GM21723 (cell line): ENCODE results near the gene MAP2K3.
A peak's percentile ranks its signal among the peaks of the same experiment; 100 is the strongest.

Experiments
- ATAC-seq: cut with Tn5 transposase; IDR thresholded peaks from one replicate; pipeline ENCODE4 v1.9.1; 2021; ENCODE audit warnings: mild to moderate bottlenecking, moderate library complexity; ENCODE audit not compliant: unreplicated experiment

MAP2K3 gene

DNA sequence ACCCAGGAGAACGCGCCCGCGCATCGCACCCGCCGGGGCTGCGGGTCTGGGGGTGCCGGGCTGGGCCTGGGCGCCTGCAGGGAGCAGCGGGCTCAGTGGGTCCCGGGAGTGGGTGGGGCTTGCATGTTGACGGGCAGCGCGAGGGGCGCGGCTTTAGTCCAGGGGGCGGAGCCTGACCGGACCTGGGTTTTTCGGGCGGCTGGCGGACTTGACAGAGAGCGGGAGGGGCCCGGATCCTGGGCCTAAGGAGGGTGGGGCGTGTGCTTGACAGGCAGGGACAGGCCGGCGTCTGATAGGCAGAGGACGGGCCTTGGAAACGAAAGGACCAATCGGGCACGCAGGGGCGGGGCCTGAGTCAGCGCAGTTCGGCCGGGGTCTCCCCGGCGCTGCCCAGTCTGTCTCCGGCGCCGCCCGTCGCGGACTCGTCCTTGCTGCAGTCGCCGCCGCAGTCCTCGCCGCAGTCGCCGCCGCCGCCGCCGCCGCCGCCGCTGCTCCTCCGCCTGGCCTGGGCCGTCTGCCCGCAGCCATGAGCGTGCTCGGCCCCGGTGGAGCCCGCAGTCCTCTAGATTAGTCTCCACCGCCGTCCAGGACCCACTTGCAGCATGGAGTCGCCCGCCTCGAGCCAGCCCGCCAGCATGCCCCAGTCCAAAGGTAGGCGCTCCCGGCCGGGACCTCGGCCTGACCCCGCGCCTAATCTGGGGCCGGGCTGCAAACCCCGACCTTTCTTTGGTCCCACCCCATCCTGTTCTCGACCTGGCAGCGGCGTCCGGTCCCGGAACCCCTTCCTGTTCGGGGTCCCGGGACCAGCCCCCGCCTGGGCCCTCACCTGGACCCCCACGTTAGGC is at the start of gene MAP2K3:
MAP2K3 (plus strand) TSS at position 393 of the 845 bp plus-strand sequence; CDS start at position 603, 210 bp downstream.
- ATAC-seq: peak; percentile 78

DNA sequence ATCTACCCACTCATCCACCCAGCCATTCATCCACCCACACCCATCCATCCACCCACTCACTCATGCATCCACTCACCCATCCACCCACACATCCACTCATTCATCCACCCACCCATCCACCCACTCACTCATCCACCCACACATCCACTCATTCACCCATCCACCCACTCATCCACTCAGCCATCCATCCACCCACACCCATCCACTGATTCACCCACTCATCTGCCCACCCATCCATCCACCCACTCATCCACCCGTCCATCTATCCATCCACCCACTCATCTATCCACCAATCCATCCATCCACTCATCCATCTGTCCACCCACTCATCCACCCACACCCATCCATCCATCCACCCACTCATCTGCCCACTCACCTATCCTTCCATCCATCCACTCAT is 48.6 kb upstream of the MAP2K3 start:
- no peak for ATAC-seq

DNA sequence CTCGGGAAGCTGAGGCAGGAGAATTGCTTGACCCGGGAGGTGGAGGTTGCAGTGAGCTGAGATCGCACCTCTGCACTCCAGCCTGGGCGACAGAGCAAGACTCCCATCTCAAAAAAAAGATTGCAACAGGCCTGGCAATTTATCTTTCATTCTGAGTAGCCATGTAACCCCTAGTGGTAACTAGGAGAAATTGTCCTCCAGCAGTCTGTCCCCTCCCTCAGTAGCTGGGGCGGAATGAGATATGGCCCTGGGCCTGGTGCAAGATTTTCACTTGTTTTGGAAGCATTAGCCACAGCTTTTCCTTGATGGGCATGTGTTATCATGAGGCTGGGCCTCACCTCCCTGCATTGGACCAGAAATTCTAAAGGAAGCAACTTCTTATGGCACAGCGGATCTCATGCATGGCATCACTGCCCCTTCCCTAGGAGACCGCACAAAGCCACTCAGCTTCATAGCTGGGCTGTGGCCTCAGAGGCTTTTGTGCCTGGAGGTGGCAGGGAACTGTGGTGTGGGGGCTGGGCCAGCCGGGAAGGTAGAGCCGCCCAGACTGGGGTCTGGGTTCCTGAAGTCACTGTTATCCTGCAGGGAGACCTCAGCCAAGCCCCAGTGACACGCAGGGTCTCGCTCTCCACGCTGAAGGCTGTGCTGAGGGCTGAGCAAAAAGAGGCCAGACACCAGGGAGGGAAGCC is 44.7 kb upstream of the MAP2K3 start:
- ATAC-seq: no peak

DNA sequence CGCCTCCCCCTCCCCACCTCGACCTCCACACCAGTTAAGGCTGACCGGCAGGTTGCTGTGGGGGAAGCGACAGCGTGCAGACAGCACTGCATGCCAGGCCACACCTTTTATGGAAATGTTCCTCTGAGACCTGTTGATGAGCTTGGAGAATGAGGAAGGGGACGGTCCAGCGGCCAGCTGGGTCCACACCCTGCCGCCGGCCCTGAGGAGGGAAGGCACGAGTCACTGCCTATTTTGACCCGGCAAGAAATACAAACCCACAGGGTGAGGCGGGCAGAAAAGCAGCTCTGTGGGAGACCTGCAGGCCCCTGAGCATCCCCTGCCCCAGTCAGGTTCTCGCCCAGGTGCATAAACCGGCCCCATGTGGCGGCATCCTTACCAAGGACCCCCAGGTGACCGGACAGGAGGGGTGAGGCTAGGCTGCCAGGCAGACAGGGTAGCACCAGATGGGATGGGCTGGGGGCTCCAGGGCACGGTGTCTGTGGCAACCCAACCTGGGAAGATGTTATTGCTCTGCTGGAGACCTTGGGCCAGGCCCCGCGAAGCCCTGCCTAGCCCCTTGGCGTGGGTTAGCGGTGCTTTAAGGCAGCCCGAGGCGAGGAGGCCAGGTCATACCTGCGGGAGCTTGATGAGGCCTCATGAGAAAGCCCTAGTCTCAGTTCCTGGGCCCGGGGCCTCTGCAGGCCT is 44.0 kb upstream of the MAP2K3 start:
- ATAC-seq: no peak

DNA sequence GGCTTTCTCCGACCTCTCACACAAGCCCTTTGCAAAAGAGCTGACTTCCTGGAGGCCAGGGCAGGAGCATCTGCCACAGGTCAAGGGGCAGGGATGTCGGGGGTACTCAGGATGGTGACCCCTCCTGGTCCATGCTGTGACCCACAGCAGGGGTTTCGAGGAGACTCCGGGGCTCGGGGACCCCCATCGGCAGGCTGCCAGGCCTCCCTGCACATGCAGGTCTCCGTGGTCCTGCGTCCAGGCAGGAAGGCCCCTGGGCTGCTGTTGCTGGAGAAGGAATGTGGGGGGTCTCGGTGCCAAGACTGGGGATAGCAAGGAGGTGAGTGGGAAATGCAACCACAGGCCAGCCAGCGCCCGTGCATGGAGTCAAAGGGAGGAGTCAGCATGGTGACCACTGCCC is 42.9 kb upstream of the MAP2K3 start:
- ATAC-seq: no peak

DNA sequence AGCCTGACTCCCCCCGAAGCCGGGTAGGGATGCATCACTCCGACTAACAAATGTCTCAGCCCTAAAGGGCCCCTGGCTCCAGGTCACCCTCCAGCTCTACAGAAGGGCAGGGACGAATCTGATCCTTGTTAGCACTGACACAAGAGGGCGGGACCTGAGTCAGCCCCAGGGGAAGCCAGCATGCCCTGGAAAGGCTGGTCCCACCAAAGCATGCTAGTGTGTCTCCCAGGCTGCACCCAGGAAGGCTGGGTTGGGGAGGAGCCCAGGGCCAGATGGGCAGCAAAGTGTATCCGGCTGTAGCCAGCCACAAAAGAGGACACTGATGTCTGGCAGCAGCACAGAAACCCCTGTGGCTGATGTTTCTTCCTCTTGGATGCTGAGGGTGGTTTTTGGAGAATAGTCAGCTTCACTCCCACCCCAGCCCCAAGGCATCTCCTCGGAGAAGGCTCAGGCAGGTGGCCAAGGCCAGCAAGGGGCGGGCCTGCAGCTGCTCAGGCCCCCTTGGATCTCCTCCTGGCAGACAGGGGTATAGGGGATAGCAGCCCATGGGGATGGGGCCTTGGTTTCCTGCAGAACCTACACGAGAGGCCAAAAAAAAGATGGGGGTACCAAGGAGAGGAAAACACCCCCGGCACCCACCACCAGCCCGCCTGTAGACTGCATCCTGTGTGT is 42.3 kb upstream of the MAP2K3 start:
- no peak for ATAC-seq

DNA sequence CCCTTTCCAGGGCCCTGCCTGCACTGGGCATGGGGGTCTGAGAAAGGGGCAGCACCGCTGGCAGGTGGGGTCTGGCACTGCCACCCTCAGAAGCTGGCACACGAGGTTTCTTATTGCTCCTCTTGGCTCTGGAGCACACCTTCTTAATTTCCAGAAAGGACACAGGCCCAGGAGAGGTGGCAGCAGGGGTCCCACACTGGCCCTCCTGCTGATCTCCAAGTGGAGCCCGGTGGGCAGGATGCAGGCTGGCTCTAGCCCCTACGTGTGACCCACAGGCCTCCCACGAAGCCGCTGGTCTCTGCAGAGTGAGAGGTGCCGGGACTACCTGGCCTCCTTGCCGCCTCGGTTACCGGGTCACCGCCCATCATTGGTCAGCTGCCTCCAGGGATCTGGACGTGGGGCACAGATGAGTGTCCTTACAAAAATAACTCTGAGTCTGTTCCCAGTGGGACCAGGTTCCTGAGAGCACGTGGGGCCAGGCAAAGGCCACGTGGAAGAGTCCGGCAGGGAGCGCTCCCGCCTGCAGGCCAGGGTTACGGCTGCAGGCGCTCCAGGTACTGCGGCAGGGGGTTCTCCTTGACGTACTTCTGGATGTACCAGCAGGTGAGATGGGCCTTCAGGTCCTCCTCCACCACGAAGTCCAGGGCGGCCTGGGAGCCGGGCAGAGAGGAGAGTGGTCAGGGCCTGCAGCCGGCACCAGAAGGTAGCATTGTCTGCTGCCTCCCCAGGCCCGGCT is 41.6 kb upstream of the MAP2K3 start:
- no peak for ATAC-seq

DNA sequence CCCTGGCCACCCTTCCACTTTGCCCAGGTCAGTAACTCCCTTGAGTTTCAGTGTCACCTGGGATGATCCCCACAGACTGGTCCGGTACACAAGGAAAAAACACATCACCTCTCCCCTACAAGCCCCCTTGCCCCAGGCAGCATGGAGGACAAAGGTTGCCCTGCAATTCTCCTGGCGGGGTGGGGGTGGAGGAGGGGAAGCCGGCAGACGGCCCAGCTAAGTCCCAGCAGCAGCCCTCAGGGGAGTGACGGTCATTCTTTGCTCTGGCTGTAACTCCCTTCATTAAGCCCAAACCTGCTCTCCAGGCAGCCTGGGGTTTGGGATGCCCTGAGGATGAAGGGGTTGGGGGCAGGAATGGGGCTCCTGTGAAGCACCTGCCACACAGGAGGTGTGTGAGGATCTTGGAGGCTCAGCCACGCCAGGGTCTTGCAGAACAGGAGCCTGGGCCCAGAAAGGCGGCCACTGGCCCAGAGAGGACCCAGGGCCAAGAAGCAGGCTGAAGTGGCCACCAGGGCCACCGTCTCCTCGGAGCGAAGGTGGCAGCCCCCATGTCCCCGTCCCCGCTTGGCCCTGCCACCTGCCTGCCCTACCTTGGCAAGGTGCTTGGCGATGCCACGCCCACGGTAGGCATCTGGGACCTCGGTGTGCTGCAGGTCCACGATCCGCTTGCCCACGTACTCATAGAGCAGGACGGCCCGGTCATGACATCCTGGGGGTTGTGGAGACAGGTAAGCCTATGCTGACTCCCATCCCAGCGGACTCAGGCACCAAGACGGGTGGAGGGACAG is 40.8 kb upstream of the MAP2K3 start:
- ATAC-seq: no peak

DNA sequence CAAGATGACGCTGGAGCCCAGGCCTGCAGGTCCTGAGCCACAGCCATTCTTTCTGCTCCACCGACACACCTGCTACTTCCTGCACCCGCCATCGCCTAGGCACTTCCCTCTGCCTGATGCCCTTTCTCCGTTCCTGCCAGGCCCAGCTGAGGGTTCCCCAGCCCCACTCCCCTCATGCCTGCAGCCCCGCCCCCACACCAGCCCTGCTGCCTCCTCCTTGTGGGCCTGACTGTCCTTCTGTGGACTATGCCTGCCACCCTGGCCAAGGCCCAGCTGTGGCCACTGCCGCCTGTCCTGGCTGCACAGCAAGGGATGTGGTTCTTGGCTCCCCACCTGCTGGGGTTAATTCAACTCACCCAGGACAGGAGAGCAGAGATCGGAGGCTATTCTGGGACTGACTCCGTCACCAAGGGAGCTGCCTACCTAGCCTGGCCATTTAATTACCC is 38.8 kb upstream of the MAP2K3 start:
- ATAC-seq: no peak

DNA sequence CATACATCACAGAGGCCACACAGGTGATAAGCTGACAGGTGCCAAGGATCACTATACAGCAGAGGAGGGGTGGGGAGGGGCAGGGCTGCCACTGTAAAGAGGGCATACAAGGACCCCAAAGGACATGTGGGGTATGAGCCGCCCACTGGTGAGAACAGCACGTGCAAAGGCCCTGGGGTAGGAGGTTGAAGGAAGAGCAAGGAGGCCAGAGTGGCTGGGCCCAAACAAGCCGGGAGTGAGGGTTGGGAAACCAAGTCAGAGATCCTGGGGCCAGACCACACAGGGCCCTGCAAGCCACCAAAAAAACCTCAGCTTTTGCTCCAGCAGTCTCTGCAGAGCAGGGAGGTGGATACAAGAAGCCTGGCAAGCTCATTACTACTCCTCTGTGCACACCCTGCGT is 37.8 kb upstream of the MAP2K3 start:
- ATAC-seq: no peak

DNA sequence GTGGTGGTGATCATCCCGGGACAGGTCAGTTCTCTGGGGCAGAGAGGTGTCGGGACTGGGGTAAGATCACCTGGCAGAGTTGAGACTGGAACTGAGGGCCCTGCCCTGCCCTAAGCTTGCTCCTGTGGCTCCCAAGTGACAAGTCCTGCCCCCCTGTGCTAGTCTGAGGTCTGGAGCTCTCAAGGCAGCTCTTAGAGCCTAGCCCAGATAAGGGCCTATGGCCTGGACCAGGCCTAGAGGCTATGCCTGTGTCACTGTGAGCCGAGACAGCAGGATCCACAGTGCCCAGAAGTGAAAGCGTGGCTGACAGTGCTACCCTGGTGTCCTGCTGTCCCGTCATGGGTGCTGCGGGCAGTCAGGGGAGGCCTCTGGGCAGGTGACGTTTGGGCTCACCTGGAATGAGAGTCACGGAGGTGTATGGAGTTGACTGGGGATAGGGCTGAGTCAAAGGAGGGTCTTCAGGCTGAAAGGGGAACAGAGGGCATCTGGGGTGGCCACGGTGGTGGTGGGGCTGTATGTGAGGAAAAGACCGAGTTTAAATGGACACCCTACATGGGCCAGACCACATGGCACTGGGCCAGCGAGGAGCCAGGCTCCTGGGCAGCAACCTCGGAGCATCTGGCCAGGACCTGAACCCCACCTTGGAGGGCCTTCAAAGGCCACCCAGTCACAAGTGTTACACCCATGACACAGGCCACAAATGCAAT is 36.8 kb upstream of the MAP2K3 start:
- no peak for ATAC-seq

DNA sequence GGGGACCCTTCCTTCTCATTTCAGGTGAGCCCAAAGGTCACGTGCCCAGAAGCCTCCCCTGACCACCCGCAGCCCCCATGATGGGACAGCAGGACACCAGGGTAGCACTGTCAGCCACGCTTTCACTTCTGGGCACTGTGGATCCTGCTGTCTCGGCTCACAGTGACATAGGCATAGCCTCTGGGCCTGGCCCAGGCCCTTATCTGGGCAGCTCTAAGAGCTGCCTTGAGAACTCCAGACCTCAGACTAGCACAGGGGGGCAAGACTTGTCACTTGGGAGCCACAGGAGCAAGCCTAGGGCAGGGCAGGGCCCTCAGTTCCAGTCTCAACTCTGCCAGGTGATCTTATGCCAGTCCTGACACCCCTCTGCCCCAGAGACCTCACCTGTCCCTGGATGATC is 36.0 kb upstream of the MAP2K3 start:
- no peak for ATAC-seq

DNA sequence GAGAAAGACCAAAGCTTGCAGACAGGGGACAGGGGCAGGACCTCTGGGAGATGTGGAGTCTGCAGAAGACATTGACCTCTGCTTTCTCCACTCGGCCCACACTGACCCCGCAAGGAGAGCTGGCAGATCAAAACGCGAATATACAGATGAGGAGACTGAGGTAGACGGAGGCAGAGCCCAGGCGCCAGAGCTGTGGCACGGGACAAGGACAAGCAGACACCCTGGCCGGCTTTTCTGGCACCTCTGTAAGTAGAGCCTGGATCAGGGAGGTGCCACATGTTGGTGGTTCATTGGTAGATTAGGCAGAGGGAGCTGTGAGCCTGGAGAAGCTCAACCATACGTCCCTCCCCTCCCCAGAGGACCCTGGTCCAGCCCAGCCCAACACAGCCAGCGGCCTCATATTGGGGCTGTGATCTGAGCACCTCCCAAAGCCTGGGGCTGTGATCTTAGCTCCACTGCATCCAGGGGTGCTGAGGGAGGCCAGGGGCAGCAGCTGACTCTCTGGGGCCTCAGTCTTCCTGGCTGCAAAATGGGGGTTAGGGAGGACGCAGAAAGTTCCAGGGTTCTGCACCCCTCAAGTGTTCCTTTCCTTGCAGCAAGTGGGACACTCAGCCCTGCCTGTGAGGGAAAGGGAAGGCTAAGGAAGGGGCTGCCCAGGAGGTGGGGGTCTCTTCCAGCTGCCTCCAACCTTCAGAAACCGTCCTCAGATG is 35.3 kb upstream of the MAP2K3 start:
- ATAC-seq: no peak

DNA sequence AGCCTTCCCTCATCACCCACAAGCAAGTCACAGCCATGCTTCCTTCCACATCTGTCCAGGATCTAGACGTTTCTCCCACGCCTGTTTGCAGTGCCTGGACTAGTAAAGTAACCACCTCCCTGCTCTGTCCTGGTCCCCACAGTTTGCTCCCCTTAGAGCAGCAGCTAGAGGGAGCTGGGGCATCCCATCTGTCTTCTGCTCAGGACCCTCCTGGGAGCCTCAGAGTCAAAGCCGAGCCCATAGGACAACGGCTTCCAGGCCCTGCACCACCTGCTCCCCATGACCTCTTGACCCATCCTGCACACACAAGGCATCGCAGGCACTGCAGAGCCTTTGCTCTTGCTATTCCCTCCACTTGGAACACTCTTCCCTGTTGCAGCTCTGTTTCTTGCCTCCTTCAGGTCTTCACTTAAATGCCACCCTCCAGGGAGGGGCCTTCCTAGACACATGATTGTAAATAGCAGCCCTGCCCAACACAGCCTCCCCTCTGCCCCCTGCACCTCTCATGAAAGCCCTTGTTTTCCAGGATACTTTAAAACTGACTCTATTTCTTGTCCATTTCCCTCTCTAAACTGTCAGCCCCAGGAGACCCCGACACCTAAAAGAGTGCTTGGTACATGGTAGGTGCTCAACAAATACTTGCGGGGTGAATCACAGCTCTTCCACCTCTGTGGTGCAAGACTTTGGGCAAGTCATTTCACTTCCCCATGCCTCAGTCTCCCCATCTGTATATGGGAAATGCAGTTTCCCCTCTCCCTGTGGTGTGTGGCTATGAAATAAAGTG is 34.4 kb upstream of the MAP2K3 start:
- ATAC-seq: no peak

DNA sequence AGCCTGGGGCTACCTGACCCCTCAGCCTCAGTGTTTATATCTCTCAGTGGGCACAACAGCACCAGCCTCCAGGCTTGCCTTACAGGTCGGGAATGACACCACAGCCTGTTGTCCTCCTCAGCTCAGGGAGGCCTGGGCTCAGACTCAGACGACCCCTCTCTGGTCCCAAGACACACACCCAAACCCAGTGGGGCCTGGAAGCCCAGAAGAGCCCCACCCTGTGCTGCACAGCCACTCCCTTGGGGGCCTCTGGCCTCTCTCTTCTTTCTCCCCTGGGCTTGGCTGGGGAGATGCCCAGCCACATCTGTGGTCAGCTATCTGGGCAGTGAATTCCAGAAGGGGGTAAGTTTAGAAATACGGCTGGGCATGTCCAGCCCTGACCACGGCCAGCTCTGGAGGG is 33.7 kb upstream of the MAP2K3 start:
- no peak for ATAC-seq

DNA sequence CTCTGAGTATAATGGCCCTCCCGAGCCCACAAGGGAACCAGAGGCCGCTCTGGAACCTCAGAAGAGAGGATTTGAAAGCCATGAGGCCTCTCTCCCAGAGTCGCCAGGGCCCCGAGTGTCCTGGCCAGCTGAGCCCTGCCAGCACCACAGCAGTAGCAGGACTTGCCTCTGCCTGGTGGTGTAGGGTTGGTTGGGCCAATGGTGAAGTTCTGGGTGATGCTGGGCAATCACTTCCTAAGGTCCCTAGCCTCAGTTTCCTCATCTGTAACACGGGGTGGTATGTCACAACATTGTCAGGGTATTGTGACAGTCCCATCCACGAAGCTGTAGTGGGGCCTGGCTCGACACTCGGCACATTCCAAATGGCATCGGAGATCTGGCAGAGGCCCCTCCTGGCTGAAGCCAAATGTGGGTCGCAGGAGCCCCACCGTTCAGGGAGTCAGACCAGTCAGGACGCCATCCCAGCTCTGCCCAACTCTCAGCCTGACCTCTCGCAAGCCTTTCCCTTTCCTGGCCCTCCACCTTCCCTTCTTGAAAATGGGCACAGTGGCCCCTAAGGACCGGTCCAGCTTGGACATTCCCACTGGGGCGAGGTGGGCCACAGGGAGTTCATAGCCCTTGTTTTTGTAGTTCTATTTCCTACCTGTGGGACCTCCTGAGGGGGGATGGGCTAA is 33.0 kb upstream of the MAP2K3 start:
- ATAC-seq: no peak

DNA sequence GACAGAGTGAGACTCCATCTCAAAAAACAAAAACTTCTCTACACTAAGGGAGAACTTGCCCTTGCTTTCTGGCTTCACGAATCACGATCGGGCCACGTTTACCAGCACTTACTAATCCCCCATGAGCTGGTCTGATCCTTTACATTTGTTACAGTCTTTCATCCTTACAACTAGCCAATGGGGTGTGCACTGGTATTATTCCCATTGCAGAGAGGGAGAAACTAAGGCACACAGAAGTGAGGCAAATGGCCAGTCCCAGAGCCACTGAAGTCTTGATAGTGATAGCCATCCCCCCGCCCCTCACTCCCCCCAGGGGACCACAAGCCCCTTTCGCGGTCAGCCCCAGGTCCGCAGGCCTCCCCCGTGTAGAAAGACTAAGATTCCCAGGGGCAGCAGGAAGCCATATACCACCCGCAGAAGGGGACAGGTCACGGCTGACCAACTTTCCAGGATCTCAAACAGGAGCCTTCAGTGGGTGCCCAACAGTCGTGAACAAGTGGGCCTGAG is 32.2 kb upstream of the MAP2K3 start:
- ATAC-seq: no peak
